SKM-1 (cell line): ENCODE data around the gene ADGRL2.

Source experiments
- DNase-seq: peaks from one replicate; lab custom pipeline; 2025; ENCODE audit not compliant: unreplicated experiment; lab: John Stamatoyannopoulos, UW

The ADGRL2 gene

DNA sequence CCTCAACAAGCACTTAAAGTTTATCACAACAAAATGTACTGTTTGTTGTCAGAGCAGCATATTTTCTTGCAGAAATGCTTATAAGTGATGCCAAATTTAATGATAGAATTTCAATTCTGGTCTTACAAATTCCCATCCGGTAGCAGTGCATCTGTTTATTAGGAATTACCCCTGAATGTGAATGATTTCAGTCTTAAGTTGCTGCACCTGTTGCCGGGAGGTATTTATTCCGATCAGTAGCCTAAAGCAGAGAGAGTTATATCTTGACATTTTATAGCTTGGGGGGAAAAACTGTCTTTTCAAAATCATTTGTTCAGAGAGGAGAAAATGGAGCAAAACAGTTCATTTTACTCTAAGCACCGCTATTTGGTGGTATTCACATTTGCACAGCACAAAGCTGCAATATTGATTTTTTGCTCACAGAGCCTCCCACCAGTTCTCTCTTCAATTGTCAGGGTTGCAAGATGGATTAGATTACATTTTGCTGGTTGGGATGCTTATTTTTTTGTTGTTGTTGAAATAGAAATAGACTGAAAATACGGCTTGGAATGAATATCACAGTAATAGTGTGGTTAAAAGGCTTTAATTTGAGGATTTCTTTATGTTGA lies 98.6 kb downstream of the ADGRL2 start:
- DNase-seq, result no peak

DNA sequence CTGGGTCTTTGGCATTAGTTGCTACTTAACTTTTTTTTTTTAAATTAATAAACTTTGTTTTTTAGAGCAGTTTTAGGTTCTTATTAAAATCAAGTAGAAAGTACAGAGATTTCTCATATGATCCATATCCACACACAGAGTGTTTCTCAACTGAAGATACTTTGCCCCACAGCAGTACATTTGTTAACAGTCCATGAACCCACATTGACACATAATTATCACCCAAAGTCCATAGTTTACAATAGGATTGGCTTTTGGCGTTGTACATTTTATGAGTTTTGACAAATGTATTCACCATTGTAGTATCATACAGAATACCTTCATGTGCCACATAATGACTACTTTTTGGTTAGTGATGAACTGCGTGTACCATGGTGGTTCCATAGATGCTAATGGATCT lies 106.8 kb downstream of the ADGRL2 start:
- no peak for DNase-seq

DNA sequence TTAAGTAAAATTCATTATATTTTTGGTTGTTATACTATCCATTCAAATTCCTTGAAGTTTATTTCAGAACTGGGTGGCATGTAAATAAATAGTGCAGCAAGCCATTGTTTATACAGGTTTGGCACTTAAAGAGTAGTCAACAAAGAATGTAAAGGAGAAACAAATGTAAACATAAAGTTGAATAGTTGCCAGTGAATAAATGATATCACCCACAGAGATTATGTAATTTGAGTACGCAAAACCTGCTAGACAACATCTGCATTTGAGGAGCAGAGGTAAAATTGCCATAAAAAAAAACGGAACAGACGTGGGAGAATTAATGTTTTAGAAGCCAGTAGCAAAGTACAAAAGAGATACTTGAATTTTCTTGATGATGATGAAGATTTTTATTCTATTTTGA lies 111.6 kb downstream of the ADGRL2 start:
- DNase-seq, result no peak

DNA sequence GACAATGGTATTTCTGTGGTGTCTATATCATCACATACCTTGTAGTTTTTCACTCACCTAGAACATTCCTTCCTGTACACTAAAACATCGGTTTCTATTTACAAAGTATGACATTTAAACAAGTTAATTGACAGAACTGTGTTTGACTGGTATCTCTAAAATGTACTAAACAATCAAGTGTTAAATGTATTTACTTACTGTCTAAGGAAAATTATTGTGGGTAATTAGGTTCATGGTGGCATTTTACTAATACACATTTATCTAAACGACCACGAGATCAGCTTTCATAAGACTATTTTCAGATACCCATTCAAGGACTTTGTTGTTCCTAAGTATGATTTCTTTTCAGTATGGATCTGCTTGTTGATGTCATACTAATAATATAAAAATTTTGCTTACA lies 115.2 kb downstream of the ADGRL2 start:
- no peak for DNase-seq

DNA sequence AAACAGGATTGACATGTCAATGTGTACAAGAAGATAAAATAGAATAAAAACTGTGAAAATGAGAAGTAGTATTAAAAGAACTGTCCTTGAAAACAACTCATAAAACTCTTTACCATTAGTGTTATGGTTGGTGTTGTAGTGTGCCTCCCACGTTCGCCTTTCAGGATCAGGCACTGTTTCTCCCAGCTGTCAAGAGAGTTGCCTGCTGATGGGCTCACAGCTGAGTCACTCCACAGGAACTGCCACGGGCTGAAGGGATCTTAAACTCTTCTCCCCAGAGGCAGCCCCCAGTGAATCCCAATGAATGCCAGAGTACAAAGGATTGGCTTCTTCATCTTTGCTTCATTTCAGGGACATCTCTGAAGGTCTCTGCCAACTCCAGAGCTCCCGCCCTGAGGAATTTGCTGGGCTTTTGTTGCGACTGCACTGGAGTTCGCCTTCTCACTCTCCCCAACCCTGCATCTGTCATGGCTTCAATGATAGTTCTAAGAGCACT lies 119.6 kb downstream of the ADGRL2 start:
- no peak for DNase-seq

DNA sequence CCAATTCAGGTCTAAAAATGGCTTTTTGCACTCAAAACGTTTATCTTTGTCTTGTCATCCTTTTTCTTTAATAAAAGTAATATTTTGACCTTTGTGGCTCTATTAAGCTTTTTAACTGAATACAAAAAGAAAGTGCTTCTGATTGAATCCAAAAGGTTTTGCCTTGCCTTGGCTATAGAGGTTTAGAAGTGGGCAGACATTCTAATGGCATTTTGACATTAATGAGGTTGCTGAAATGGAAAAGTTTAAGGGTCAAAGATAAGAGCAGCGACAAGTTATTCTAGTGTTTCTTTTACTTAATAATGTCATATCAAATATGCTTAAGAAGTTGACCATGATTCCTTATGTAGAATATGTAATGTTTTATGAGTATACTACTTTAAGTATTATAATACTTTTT lies 120.2 kb downstream of the ADGRL2 start:
- no peak for DNase-seq

DNA sequence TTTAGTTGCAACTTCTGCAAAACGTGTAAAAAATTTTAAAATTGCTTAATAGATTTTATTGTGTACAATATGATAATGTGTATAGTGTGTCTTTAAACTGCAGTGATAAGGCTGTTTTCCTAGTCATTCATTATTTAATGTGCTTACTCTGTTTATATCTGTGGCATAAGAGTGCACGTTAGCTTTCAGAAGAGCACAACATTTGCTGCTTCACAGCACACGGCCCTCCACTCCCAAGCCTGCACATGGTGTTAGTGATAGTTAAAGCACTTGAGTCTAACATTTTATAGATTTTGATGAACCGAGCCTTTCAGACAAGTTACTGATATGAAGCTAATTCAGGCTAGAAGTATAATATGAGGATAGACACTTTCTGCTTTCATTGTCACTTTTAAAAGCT lies 120.6 kb downstream of the ADGRL2 start:
- DNase-seq, result no peak

DNA sequence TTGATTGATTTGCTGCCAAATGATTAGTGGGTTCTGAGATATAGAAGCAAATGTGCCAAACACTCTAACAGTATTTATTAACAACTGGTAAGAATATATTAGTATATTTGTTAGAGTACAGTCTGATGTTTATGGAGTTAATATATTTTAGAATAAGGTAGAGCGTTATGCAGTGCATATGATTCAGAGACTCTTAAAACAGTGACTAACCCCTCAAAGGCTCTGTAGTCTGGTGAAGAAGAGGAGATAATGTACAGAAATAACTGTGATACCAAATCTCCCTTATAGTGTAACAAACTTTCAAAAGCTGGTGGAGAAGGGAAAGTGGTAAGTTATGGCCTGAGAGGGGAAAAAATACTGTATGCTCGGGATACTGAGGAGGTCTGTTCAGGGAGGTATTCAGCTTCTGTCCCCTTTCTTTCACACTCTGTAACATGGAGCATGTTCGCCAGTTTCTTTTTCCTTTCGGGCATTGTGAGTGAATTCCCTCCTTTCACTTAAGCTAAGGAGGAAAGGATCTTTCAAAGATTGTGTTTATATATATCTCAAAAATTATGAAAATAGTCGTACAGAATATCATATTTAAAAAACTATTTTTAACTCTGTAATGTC lies 121.2 kb downstream of the ADGRL2 start:
- DNase-seq, result no peak

DNA sequence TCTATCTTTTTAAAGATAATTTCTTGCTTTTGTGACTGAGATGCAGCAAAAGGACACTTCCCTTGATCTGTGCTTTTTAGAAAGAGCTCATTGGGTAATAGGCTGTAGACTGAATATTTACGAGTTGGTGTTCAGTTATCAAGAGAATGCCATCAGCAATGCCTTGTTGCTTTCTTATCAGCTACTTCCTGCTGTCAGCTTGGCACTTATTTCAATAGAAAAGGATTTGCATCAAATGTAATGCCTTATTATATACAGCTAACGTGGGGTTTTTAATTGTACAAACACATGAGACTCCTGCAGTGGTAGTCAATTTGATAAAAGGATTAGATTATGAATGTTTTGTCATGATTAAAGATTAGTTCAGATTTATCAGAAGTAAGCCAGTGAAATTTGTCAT lies 122.2 kb downstream of the ADGRL2 start:
- DNase-seq, result no peak

DNA sequence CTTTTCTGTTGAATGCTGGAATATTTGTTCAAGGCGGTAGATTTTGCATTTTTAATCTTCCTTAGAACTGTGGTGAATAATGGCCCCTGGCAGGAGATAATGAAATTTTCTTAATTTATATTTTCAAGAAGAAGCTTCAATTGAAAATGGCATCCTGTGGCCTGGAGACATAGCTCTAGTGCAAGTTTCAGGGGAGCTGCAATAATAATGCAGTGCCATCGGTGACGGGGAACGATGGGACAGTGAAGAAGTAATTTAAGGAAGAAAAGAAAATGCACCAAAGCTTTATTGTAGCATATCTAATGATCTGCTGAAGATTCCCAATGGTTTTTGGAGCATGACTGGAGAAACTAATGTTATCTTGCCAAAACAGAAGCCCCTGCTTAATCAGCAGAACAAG lies 128.4 kb downstream of the ADGRL2 start:
- no peak for DNase-seq

DNA sequence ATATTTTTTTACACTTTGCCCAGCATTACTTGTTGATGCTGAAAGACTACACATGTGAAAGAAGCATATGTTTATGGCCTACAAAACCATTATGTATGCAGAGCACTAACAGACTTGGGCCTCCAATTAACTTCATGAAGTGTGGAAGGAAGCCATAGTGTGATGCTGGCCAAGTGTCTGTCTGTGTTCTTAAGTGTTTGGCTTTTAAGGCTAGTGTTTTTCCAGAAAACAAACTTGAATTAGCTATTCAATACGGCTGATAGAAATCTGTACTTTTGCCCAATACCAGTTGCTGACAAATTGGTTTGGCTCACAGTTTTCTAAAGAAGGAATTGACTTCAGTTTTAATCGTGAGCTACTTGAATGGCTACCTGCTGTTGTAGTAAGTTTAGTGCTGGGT lies 136.1 kb downstream of the ADGRL2 start:
- no peak for DNase-seq

DNA sequence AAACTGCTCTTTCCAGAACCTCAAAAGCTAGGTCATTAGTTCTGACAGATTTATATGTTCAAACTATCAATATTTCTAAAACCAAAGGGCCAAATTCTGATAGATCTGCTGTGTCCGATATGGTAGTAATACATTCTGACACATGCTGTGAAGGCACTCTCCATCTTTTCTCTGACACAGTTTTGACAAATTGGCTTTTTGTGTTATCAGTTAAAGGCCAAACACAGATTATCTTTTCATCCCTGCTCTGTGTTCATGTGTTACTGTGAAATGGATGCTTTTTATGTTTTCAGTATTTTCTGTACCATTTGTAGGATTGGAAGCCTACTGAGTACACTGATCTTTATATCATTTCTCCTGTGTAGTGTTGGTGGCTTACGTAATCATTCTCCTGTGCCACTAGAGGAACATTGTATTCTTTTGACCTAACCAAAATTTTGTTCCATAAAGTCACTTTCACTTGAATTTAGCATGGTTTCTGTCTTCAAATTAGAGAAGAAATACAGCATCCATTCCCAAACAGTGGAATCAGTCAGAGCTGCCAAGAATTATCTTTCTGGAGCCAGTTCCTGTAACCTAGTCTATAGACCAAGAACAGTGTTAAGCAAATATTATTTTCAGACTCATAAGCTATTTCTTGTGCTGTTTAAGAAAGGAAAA lies 137.2 kb downstream of the ADGRL2 start:
- no peak for DNase-seq

DNA sequence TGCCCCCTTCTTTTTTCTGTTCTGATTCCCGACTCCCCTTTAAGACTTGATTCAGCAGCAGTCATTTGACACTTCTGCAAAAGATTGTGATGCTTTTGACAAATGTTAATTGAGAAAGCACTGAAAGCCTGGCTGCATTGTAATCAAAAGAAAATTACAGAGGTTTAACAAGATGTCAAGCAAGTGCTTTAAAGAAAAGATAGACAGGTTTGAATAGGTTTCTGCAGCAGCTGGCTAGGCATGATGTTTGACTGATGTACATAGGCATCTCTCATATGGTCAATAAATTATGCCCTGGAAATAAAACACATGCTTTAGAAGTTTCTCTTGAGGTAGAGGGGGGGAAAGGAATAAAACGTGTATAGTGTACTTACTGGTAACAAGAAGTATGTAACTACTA lies 147.8 kb downstream of the ADGRL2 start:
- DNase-seq, result no peak

DNA sequence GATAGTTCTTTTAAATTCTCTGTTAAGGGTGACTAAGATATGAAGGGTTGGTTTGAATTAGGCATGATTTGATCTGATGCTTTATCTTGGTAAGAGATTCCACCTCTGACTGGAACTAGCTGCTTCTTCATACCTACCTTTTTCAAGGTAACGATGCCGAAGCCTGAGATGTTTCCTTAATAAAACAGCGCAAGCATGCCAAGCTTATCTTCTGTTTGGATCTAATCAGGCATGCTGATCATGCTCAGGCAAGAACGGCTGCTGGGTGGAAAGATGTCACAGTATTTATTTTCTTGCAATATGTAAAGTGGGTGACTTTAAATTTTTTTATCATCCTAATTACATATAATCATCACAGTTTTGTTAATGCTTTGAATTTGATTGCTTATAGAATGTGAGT lies 148.7 kb downstream of the ADGRL2 start:
- DNase-seq, result no peak

DNA sequence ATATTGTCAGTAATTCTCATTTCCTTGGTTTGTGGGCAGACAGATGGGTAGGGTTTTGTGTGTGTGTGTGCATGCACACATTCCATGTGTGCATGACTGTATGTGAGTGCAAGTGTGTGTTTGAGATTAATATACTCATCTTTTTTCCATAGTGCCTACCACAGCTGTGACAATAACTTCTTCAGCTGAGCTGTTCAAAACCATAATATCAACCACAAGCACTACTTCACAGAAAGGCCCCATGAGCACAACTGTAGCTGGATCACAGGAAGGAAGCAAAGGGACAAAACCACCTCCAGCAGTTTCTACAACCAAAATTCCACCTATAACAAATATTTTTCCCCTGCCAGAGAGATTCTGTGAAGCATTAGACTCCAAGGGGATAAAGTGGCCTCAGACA lies 149.3 kb downstream of the ADGRL2 start:
- no peak for DNase-seq

DNA sequence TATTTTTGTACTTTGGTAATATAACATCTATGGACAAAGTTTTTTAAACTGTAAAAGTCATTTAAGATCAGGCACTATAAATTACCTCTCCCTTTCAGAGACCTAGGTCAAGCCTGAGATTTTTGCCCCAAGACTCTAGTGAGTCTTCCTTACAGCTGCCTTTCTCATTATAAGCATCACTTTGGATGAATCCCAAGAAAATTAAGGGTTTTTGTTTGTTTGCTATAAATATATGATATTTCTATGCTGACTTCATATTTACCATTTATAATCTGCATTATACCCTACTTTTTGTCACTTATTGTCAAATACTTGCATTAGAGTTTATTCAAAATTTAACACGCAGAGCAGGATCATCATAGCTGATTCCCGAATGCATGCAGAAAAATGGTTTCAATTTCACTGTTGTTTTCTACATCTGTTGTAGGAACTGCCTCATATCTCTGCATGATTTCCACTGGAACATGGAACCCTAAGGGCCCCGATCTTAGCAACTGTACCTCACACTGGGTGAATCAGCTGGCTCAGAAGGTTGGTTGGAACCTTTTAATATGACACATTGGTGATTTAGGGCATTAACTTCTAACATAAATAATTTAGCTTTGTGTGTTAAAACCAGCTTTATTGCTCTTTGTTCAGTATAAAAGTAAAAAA lies 150.0 kb downstream of the ADGRL2 start:
- no peak for DNase-seq

DNA sequence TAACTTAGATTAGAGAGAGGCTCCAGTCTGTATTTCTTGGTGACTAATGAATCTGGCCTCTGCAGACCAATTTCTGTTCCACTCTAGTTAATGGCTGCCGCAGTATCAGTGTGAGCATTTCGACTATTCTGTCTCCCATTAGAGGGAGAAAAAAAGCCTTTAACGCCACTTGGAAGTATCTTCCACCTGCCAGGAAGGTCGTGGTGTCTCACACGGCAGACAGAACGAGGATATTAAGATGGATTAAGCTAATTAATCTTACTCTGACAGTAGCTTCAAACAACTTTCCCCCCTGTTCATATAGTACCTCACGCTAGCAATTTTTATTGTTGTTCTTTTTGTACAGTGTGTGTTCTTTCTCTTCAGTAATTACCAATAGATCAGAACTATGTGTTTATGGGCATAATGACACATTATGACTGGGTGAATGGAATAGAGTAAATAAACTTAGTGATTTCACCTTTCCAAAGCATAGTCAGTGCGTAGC lies 153.8 kb downstream of the ADGRL2 start:
- no peak for DNase-seq

DNA sequence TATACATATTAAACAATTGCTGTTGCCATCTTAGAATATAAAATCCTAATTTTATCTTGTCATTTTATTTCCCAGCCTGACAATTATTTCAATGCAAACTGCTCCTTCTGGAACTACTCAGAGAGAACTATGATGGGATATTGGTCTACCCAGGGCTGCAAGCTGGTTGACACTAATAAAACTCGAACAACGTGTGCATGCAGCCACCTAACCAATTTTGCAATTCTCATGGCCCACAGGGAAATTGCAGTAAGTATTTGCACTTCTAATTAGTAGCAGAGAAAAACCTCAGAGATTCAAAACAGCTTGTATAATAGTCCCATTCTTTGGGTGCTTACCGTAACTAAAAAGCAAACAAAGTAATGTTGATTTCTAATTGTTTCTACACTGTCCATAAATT lies 167.2 kb downstream of the ADGRL2 start:
- DNase-seq, result no peak

DNA sequence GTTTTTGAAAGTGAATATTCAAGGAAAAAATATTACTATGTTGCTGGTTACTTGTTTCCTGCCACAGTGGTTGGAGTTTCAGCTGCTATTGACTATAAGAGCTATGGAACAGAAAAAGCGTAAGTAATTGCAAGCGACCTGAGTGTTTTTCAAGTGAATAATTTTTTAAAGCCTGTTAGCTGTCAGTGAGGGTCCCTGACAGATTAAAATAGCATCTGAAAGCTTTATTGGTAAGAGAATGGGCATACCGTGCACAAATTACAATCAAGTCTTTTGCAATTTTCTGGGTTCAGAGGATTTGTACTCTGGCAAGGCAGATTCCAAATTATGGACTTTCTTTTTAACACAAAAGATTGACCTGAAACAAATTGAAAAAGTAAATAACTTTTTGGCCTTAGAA lies 169.7 kb downstream of the ADGRL2 start:
- no peak for DNase-seq

DNA sequence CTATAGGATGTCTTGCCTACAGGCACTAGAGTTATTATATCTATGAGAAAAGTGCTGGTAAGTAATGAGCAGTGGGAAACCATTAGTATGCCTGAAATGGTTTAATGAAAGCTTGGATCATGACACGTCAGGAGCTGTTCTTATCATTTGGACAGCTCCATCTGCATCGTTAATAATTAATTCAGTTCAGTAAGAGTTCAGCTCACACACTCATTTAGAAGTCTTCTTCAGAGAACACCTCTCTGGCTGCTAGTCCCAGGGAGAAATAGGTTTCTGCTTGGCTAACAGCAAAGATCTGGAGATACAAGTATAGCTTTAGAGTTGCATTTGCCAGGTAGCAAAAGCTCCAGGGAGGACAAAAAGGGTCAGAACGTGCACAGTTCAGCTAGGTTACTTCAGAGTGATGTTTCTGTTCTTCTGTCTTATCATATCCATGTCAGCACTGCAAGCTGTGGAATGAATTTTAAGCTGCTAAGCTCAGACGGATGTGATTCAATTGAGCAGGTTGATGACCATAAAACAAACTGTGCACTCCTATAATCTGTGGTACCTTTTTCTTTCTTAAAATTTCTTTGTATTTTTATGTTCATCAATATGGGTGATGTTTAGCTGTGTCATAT lies 173.6 kb downstream of the ADGRL2 start:
- DNase-seq, result no peak

DNA sequence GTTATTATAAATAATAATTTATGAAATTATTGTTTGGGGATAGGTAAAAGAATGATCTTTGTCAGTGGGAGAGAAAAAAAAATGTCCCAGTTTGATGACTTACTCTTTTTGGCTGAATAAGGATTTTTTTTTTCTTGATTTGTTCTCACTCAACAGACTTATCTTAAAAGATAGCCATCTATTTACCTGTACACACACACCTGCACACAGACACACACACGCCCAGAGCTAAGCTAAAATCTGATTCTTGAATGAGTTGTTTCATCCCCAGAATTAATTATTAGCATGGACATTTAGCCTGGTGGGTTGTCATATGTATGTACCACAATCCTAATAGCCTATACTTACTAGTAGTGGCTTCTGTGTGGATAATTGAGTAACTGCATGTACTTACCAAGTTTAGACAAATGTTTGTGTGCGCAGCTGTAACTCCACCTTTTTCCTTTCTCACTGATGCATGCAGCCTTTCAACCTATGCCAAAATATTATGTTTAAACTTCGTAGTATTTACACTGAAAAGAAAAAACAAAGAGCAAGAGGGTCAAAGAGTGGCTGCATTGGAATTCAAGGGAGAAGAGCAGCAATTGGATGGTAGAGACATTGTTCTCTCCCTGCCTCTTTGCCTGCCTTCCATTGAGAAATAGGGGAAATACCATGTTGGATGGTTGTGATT lies 174.3 kb downstream of the ADGRL2 start:
- DNase-seq, result no peak
